Measurements from ENCODE around the gene MORN5. TPM values are rescaled to one million over a fixed set of nuclear protein-coding genes. Genes with fewer than 3 reads are reported as not detected.

MORN5 gene
- total and polyA plus RNA-seq, 8 donors, result 1.2 to 7.2 (median 4.2) TPM; not detected in 1

GRCh38 chr9:122216798-122217418 lies 57.2 kb downstream of the MORN5 start:
- TF ChIP-seq, protein P1, sequence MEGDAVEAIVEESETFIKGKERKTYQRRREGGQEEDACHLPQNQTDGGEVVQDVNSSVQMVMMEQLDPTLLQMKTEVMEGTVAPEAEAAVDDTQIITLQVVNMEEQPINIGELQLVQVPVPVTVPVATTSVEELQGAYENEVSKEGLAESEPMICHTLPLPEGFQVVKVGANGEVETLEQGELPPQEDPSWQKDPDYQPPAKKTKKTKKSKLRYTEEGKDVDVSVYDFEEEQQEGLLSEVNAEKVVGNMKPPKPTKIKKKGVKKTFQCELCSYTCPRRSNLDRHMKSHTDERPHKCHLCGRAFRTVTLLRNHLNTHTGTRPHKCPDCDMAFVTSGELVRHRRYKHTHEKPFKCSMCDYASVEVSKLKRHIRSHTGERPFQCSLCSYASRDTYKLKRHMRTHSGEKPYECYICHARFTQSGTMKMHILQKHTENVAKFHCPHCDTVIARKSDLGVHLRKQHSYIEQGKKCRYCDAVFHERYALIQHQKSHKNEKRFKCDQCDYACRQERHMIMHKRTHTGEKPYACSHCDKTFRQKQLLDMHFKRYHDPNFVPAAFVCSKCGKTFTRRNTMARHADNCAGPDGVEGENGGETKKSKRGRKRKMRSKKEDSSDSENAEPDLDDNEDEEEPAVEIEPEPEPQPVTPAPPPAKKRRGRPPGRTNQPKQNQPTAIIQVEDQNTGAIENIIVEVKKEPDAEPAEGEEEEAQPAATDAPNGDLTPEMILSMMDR (IDR thresholded peaks at IDR 0.05), result no peak
- no peak overlapping the region for H3K27ac ChIP-seq
- H3K36me3 ChIP-seq, result no peaks in the 10 kb centered on the region
- H3K4me3 ChIP-seq, result no peak overlapping the region
- no peaks in the 10 kb centered on the region for H3K9me3 ChIP-seq
- peaks cover 25 to 26% of the 10 kb centered on the region in 2 donors for H3K4me1 ChIP-seq
- intact Hi-C loops (cut with DNase I), result loop anchor here in 1 of 2 donors (10.0 kb wide), 1 partner anchor 52 kb away; no protein-coding TSS in a partner anchor
- DNase-seq (no peak), ATAC-seq (no peak)
- H3K27me3 ChIP-seq, result peaks cover 88 to 100% of the 10 kb centered on the region in 2 donors

DNA sequence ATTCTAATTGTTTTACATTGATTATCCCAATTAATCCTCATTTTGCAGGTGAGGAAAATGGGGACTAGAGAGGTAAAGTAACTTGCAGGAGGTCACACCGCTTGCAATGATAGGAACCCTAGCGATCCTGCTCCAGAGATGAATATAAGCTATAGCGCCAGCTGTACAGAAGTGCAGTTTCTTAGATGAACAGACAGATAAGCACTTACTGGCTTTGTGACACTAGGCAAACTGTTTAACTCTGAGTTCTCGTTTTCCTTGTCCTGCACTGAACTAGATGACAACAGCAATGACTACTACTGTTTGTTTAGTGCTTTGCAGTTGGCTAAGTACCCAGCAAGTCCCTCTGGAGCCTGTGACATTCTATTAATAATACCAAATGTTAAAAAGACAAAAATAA lies 57.9 kb downstream of the MORN5 start:
- TF ChIP-seq, protein P1 (IDR thresholded peaks at IDR 0.05), result no peak
- H3K36me3 ChIP-seq, result no peaks in the 10 kb centered on the region
- intact Hi-C loops (cut with DNase I), result loop anchor here in 1 of 2 donors (10.0 kb wide), 1 partner anchor 53 kb away; no protein-coding TSS in a partner anchor
- ATAC-seq (no peak), DNase-seq (no peak)
- no peak overlapping the region for H3K4me3 ChIP-seq
- no peak overlapping the region for H3K27ac ChIP-seq
- peaks cover 88 to 100% of the 10 kb centered on the region in 2 donors for H3K27me3 ChIP-seq
- H3K9me3 ChIP-seq, result no peaks in the 10 kb centered on the region
- H3K4me1 ChIP-seq, result peaks cover 25 to 26% of the 10 kb centered on the region in 2 donors

- peaks cover 87 to 100% of the 10 kb centered on the region in 2 donors for H3K27me3 ChIP-seq
- ATAC-seq, result peak; percentile 23
- intact Hi-C loops (cut with DNase I), result loop anchor here in 1 of 2 donors (10.0 kb wide), 1 partner anchor 54 kb away; no protein-coding TSS in a partner anchor
Measured at GRCh38 chr9:122218071-122218934, 58.6 kb downstream of the MORN5 start.

DNA sequence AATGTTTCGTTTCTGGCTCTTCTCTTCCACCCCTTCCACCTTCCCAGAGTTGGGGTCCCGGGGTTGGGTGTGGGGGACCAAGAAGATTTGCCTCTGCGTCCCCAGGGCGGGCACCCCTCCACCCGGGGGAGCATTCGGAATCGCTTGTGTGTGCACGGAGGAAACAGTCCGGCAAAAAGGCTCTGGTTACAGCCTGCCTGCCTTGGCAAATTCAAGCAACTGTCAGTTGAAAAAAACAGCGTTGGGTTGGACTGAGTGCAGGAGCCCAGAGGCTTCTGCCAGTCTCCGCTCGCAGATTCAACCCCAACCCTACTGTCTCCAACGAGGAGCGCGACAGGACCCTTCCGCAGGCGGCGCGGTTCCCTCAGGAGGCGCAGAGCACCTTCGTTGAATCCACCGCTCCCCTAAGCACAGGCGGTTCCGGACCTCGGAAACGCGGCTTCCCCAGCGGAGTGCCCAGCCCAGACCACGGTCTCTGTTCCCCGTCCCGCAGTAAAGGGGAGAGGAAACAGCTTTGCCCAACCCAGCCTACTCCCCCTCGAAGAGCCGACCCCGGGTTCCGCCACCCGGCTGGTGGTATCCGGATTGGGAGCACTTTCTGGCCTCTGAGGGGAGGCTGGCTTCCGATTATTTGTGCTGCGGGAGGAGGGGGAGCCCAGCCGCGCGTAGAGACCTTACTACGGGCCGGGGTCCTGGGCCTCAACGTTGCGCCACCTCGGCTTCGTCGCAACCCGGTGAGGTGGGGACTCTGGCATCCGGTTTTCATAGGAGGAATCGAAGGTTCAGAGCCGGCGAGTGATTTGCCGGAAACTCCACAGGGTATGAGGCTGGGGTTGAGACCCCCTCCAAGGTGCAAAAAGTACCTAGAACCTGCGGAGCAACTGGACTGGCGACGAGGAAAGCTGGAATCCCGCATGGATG lies 59.5 kb downstream of the MORN5 start:
- intact Hi-C loops (cut with DNase I), result loop anchor here in 1 of 2 donors (10.0 kb wide), 1 partner anchor 54 kb away; no protein-coding TSS in a partner anchor
- H3K9me3 ChIP-seq, result no peaks in the 10 kb centered on the region
- no peaks in the 10 kb centered on the region for H3K36me3 ChIP-seq
- no peak overlapping the region for H3K27ac ChIP-seq
- ATAC-seq (no peak), DNase-seq (no peak)
- H3K4me1 ChIP-seq, result peaks cover 17 to 22% of the 10 kb centered on the region in 2 donors
- TF ChIP-seq, protein P1 (IDR thresholded peaks at IDR 0.05), result no peak
- H3K27me3 ChIP-seq, result peaks cover 79 to 100% of the 10 kb centered on the region in 2 donors
- H3K4me3 ChIP-seq, result no peak overlapping the region

More at GRCh38 chr9:122218071-122218934, 58.6 kb downstream of the MORN5 start:
- Histone ChIP-seq H3K36me3 (no peaks in the 10 kb centered on the region), H3K4me3 (no peak overlapping the region), H3K9me3 (no peaks in the 10 kb centered on the region), H3K4me1 (peaks cover 25 to 26% of the 10 kb centered on the region in 2 donors), H3K27ac (no peak overlapping the region)
- no peak for DNase-seq
- TF ChIP-seq, protein P1 (IDR thresholded peaks at IDR 0.05), result no peak
